Vagina (tissue), 2 donors: Measurements from ENCODE around the gene SMCO1.

Source experiments
- CTCF ChIP-seq, 3 experiments: fragments of 450-650 bp in 2 of 3; fragments of 200-600 bp in 1 of 3; sonication (generic) in 1 of 3; IDR thresholded peaks; one replicate each; pipeline ENCODE4 v1.5.1; 2017 to 2019; ENCODE audit warnings: antibody characterized with exemption in 3 of 3, mild to moderate bottlenecking in 2 of 3, moderate library complexity in 2 of 3
- POLR2A ChIP-seq, 2 donors: fragments of 450-650 bp; IDR thresholded peaks; one replicate each; pipeline ENCODE4 v1.6.1; 2017; ENCODE audit warnings: antibody characterized with exemption in 2 of 2, mild to moderate bottlenecking in 2 of 2, moderate library complexity in 2 of 2

GRCh38 chr3:196514913-196515621, at the start of gene SMCO1:
- TF ChIP-seq CTCF (IDR thresholded peaks at IDR 0.05): no peak
- TF ChIP-seq POLR2A (IDR thresholded peaks at IDR 0.05): no peak
